Tibial nerve (tissue), 4 donors: ENCODE results near the gene GAL3ST2. TPM values are rescaled to one million over a fixed set of nuclear protein-coding genes. Genes with fewer than 3 reads are reported as not detected.

Experiments
- DNase-seq, 2 donors: peaks; one replicate each; pipeline ENCODE4 v3.0.0-alpha.2; 2019; ENCODE audit warnings: low spot score in 2 of 2
- H3K27ac ChIP-seq, 4 donors: fragments of 200-600 bp; sonication (generic) in 3 of 4; one replicate each; pipeline ENCODE4 v1.5.1; 2017 to 2019; ENCODE audit warnings: mild to moderate bottlenecking in 1 of 4
- H3K27me3 ChIP-seq, 2 donors: fragments of 200-600 bp; sonication (generic) in 1 of 2; one replicate each; pipeline versions ENCODE4 v1.5.1 to v1.6.0; 2017 to 2019
- H3K36me3 ChIP-seq, 3 donors: fragments of 200-600 bp; sonication (generic); one replicate each; pipeline ENCODE4 v1.5.1; 2018 to 2019
- H3K4me1 ChIP-seq, 4 donors: fragments of 200-600 bp; sonication (generic) in 3 of 4; one replicate each; pipeline ENCODE4 v1.5.1; 2017 to 2019
- H3K4me3 ChIP-seq, 4 donors: fragments of 200-600 bp; sonication (generic) in 3 of 4; one replicate each; pipeline ENCODE4 v1.5.1; 2017 to 2019; ENCODE audit warnings: mild to moderate bottlenecking in 1 of 4, moderate library complexity in 1 of 4
- H3K9me3 ChIP-seq, 4 donors: fragments of 200-600 bp; sonication (generic) in 3 of 4; one replicate each; pipeline ENCODE4 v1.5.1; 2017 to 2019
- CTCF ChIP-seq, 5 experiments: fragments of 200-600 bp in 3 of 5; fragments of 450-650 bp in 2 of 5; sonication (generic) in 3 of 5; IDR thresholded peaks; one replicate each; pipeline ENCODE4 v1.5.1; 2016 to 2019; ENCODE audit warnings: antibody characterized with exemption in 5 of 5, mild to moderate bottlenecking in 3 of 5, moderate library complexity in 2 of 5
- EP300 ChIP-seq, 2 donors: sonication (generic); formaldehyde crosslinking; IDR thresholded peaks; one replicate each; pipeline ENCODE4 v1.6.1; 2017; ENCODE audit warnings: antibody characterized with exemption in 2 of 2, mild to moderate bottlenecking in 1 of 2
- POLR2A ChIP-seq, 2 donors: fragments of 450-650 bp; IDR thresholded peaks; one replicate each; pipeline ENCODE4 v1.6.1; 2017; ENCODE audit warnings: antibody characterized with exemption in 2 of 2, mild to moderate bottlenecking in 2 of 2, moderate library complexity in 2 of 2
- WGBS, 2 donors: methylation state at CpG; one replicate each; pipeline ENCODE4 v1.1.5; 2018; 5-methylcytosine and 5-hydroxymethylcytosine counted together
- total RNA-seq, 4 donors: library from RNA; depleted of rRNA; stranded (reverse); fragments of >200 nt; gene quantifications; one replicate each; pipeline ENCODE4 v1.1.0, GENCODE V29; 2016

GAL3ST2 gene
- total RNA-seq, 4 donors from 2014 or later = 0.21 to 3.9 (median 0.30) TPM; not detected in 1

GRCh38 chr2:241837197-241837965 lies 60.8 kb downstream of the GAL3ST2 start:
- 56 to 59% methylated on average over 13 of the region's 13 CpGs for WGBS, 2 donors
- no peak overlapping the region for H3K4me3 ChIP-seq
- peak in 1 of 2 donors; percentile 1 for DNase-seq
- H3K9me3 ChIP-seq = no peaks in the 10 kb centered on the region
- no peak overlapping the region for H3K27ac ChIP-seq
- H3K4me1 ChIP-seq = peaks cover 0 to 6% (median 0%) of the 10 kb centered on the region in 4 donors
- H3K36me3 ChIP-seq = no peaks in the 10 kb centered on the region
- TF ChIP-seq POLR2A (IDR thresholded peaks at IDR 0.05) (no peak), CTCF (IDR thresholded peaks at IDR 0.05) (no peak), EP300 (IDR thresholded peaks at IDR 0.05) (no peak)
- H3K27me3 ChIP-seq = peaks cover 0 to 7% of the 10 kb centered on the region in 2 donors

- DNase-seq = no peak
- peaks cover 0 to 32% (median 16%) of the 10 kb centered on the region in 4 donors for H3K4me1 ChIP-seq
- H3K27ac ChIP-seq = peak overlapping the region in 1 of 4 donors; percentile 79
- WGBS, 2 donors = 80 to 85% methylated on average over 28 of the region's 28 CpGs
- H3K9me3 ChIP-seq = no peaks in the 10 kb centered on the region
- H3K36me3 ChIP-seq = no peaks in the 10 kb centered on the region
- H3K27me3 ChIP-seq = peaks cover 0 to 6% of the 10 kb centered on the region in 2 donors
- no peak overlapping the region for H3K4me3 ChIP-seq
- TF ChIP-seq CTCF (IDR thresholded peaks at IDR 0.05) (no peak), EP300 (IDR thresholded peaks at IDR 0.05) (no peak), POLR2A (IDR thresholded peaks at IDR 0.05) (no peak)
Measured at GRCh38 chr2:241841181-241842066, 64.8 kb downstream of the GAL3ST2 start.

- DNase-seq = no peak
- H3K27me3 ChIP-seq = peaks cover 0 to 6% of the 10 kb centered on the region in 2 donors
- no peaks in the 10 kb centered on the region for H3K9me3 ChIP-seq
- peaks cover 0 to 33% (median 16%) of the 10 kb centered on the region in 4 donors for H3K4me1 ChIP-seq
- 77 to 78% methylated on average over 11 of the region's 11 CpGs for WGBS, 2 donors
- no peak overlapping the region for H3K4me3 ChIP-seq
- no peaks in the 10 kb centered on the region for H3K36me3 ChIP-seq
- peak overlapping the region in 2 of 4 donors; percentile 79 to 85 for H3K27ac ChIP-seq
- TF ChIP-seq EP300 (IDR thresholded peaks at IDR 0.05) (no peak), CTCF (IDR thresholded peaks at IDR 0.05) (no peak)
Measured at GRCh38 chr2:241842067-241842415, 65.4 kb downstream of the GAL3ST2 start.

GRCh38 chr2:241842620-241843211 lies 66.1 kb downstream of the GAL3ST2 start:
- no peaks in the 10 kb centered on the region for H3K36me3 ChIP-seq
- no peaks in the 10 kb centered on the region for H3K9me3 ChIP-seq
- TF ChIP-seq EP300 (IDR thresholded peaks at IDR 0.05) (peak in 1 of 2 donors; percentile 53), CTCF (IDR thresholded peaks at IDR 0.05) (no peak), POLR2A (IDR thresholded peaks at IDR 0.05) (no peak)
- H3K27me3 ChIP-seq = peaks cover 0 to 6% of the 10 kb centered on the region in 2 donors
- H3K27ac ChIP-seq = peak overlapping the region; percentile 63 to 85 (median 78)
- peaks cover 0 to 33% (median 16%) of the 10 kb centered on the region in 4 donors for H3K4me1 ChIP-seq
- H3K4me3 ChIP-seq = peak overlapping the region in 3 of 4 donors; percentile 8 to 57 (median 37)
- 41 to 48% methylated on average over 29 of the region's 29 CpGs for WGBS, 2 donors
- peak; percentile 31 to 36 for DNase-seq
